K562 (cell line): Measurements from ENCODE around the gene SEMA3G. TPM values are rescaled to one million over a fixed set of nuclear protein-coding genes. Genes with fewer than 3 reads are reported as not detected.

Experiments used
- CHAMP1 ChIP-seq: fragments of 450-650 bp; IDR thresholded peaks from 2 replicates; pipeline ENCODE4 v1.6.1; 2016; ENCODE audit warnings: mild to moderate bottlenecking
- DNMT1 ChIP-seq: fragments of 450-650 bp; IDR thresholded peaks from 2 replicates; pipeline ENCODE4 v1.6.1; 2016; ENCODE audit warnings: antibody characterized with exemption, mild to moderate bottlenecking
- E2F3 ChIP-seq: fragments of 250-450 bp; sonication (Bioruptor Pico); IDR thresholded peaks from 2 replicates; pipeline ENCODE4 v1.4.0; 2020; ENCODE audit warnings: mild to moderate bottlenecking
- ELK1 ChIP-seq: sonication (generic); formaldehyde crosslinking; IDR thresholded peaks from 2 replicates; pipeline ENCODE4 v1.8.1; 2022; ENCODE audit warnings: missing genetic modification reagents
- HDGF ChIP-seq: fragments of 450-650 bp; IDR thresholded peaks from 2 replicates; pipeline ENCODE4 v1.6.1; 2016
- ILF3 ChIP-seq: fragments of 450-650 bp; IDR thresholded peaks from 2 replicates; pipeline ENCODE4 v1.6.1; 2018; ENCODE audit warnings: antibody characterized with exemption, mild to moderate bottlenecking, moderate library complexity, borderline replicate concordance
- JUND ChIP-seq, 2 experiments: IDR thresholded peaks; 2 replicates in 1 of 2; 3 replicates in 1 of 2; pipeline ENCODE4 v1.6.1; 2011; ENCODE audit warnings: borderline replicate concordance in 2 of 2, low read depth in 2 of 2, low read length in 2 of 2, improper control_type of control experiment in 1 of 2, missing biosample characterization in 1 of 2, missing genetic modification characterization in 1 of 2, missing genetic modification reagents in 1 of 2
- MYC ChIP-seq, 2 experiments: fragments of 250-450 bp in 1 of 2; sonication (Bioruptor Pico) in 1 of 2; IDR thresholded peaks; 2 replicates each; pipeline versions ENCODE4 v1.5.1 to v1.6.1; 2012 to 2021; ENCODE audit warnings: low read depth in 2 of 2, borderline replicate concordance in 1 of 2, improper control_type of control experiment in 1 of 2, low read length in 1 of 2, mild to moderate bottlenecking in 1 of 2, moderate library complexity in 1 of 2
- NBN ChIP-seq: fragments of 450-650 bp; IDR thresholded peaks from 2 replicates; pipeline ENCODE4 v1.6.1; 2016; ENCODE audit warnings: low read depth, mild to moderate bottlenecking
- NFIX ChIP-seq: fragments of 250-450 bp; sonication (Bioruptor Pico); IDR thresholded peaks from 2 replicates; pipeline ENCODE4 v1.4.0; 2020; ENCODE audit warnings: low read depth, mild to moderate bottlenecking, moderate library complexity
- PHTF2 ChIP-seq: fragments of 250-450 bp; sonication (Bioruptor Pico); IDR thresholded peaks from 2 replicates; pipeline ENCODE4 v1.5.0; 2021; ENCODE audit warnings: mild to moderate bottlenecking
- POLR2G ChIP-seq: fragments of 200-400 bp; formaldehyde crosslinking; IDR thresholded peaks from 2 replicates; pipeline ENCODE4 v1.6.1; 2017; ENCODE audit warnings: low read depth, mild to moderate bottlenecking, antibody characterized with exemption, low read length, moderate library complexity
- TAF9B ChIP-seq: fragments of 450-650 bp; IDR thresholded peaks from 2 replicates; pipeline ENCODE4 v1.6.1; 2018; ENCODE audit warnings: mild to moderate bottlenecking; ENCODE audit not compliant: partially characterized antibody
- TCF7 ChIP-seq: sonication (generic); IDR thresholded peaks from 2 replicates; pipeline ENCODE4 v1.6.1; 2016; ENCODE audit warnings: antibody characterized with exemption, borderline replicate concordance
- TFAM ChIP-seq: fragments of 250-450 bp; sonication (Bioruptor Pico); conservative IDR thresholded peaks from 2 replicates; pipeline ENCODE4 v1.5.0; 2021; ENCODE audit warnings: mild to moderate bottlenecking, moderate library complexity
- ZNF518B ChIP-seq: fragments of 250-450 bp; sonication (Bioruptor Pico); IDR thresholded peaks from 2 replicates; pipeline ENCODE4 v1.5.0; 2021; ENCODE audit warnings: mild to moderate bottlenecking, moderate library complexity
- ZSCAN32 ChIP-seq: fragments of 450-650 bp; formaldehyde crosslinking; IDR thresholded peaks from 2 replicates; pipeline ENCODE4 v1.4.0; 2020; ENCODE audit warnings: mild to moderate bottlenecking, moderate library complexity
- polyA plus RNA-seq, 8 experiments: library from polyadenylated mRNA; depleted of rRNA in 4 of 8; stranded (reverse) in 5 of 8; unstranded in 3 of 8; fragments of >200 nt; fragmentation: Nextera tagmentation in 2 of 8; fragmentation: Illumina TruSeq in 1 of 8; extraction: Ambion mirVana in 2 of 8; extraction: Trizol in 1 of 8; gene quantifications; 2 replicates each; pipeline versions ENCODE4 v1.2.1 to v1.2.3, GENCODE V29; 2011 to 2014; ENCODE audit warnings: inconsistent platforms in 1 of 8, missing spikeins in 1 of 8
- total RNA-seq, 7 experiments: library from RNA; depleted of rRNA in 6 of 7; stranded (reverse); fragments of >200 nt in 6 of 7; fragmentation: Illumina TruSeq in 2 of 7; extraction: Trizol in 2 of 7; gene quantifications; 2 replicates each; pipeline versions ENCODE4 v1.2.1 to v1.2.3, GENCODE V29; 2011 to 2021; ENCODE audit warnings: low replicate concordance in 1 of 7
- TF ChIP-seq, protein P1 (sequence below): conservative IDR thresholded peaks from 2 replicates; pipeline ENCODE4 v1.6.1; 2011; ENCODE audit warnings: low read depth, mild to moderate bottlenecking, low read length; ENCODE audit not compliant: control insufficient read depth

Gene SEMA3G
- total and polyA plus RNA-seq, 9 of the 15 experiments (the other 6 are each of a cell fraction or from before 2014, with no cell fraction given), result 0.04 to 0.07 (median 0.05) TPM; not detected in 6

DNA sequence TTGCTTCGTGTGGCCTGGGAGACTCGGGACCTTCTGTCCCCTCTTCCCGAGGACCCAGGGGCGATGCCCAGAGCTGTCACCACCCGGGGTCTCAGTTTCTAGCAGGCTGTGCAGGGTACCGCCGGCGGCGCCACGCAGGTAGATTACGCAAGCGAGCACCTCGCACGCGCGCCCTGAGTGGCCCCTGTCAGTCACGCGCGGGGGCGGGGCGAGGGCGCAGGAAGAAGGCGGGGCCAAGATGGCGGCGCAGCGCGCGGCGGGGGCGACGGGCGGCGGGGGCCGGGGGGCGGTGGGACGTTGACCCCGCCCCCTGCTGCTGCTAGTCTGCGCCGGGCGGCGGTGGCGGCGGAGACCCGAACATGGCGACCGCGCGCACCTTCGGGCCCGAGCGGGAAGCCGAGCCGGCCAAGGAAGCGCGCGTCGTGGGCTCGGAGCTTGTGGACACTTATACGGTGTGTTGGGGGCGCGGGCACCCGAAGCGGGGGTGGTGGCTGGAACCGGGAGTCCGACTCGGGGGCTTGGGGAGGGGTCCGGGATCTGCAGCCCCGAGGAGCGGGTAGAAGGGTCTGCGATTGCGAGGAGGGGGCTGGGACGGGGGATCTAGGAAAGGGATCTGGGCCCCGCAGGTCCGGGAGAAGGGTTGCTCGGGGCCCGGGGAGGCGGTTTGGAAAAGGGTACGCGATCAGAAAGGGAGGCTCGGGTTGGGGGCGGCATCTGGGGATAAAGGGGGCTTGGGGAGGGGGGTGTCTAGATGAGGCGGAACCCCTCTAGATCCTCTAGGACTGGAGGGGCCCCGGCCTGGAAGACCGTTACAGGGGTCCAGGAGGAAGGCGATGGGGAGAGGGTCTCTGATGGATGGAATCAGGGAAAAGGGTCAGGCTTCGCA lies 10.6 kb upstream of the SEMA3G start, which contains the start of gene NISCH (continued):
- no peak for TF ChIP-seq CHAMP1
- no peak for TF ChIP-seq TAF9B
- TF ChIP-seq E2F3 (CRISPR knock-in tag), result no peak
- TF ChIP-seq PHTF2, result no peak
- peak; percentile 93 for TF ChIP-seq POLR2G
- TF ChIP-seq HDGF, result no peak
- no peak for TF ChIP-seq ZSCAN32 (CRISPR knock-in tag)
- no peak for TF ChIP-seq ELK1 (CRISPR knock-in tag)
- TF ChIP-seq MYC (IDR thresholded peaks at IDR 0.05; ENCODE audit: low read depth, low read length), result peak; percentile 81
- TF ChIP-seq MYC (CRISPR knock-in tag; IDR thresholded peaks at IDR 0.05; ENCODE audit: borderline replicate concordance, low read depth), result no peak
- no peak for TF ChIP-seq DNMT1
- no peak for TF ChIP-seq NBN
- TF ChIP-seq, protein P1, sequence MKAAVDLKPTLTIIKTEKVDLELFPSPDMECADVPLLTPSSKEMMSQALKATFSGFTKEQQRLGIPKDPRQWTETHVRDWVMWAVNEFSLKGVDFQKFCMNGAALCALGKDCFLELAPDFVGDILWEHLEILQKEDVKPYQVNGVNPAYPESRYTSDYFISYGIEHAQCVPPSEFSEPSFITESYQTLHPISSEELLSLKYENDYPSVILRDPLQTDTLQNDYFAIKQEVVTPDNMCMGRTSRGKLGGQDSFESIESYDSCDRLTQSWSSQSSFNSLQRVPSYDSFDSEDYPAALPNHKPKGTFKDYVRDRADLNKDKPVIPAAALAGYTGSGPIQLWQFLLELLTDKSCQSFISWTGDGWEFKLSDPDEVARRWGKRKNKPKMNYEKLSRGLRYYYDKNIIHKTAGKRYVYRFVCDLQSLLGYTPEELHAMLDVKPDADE, result peak; percentile 56; the same call in 1 of the 2 replicates
- TF ChIP-seq ILF3, result no peak
- no peak for TF ChIP-seq TCF7
- no peak for TF ChIP-seq NFIX
- no peak for TF ChIP-seq TFAM (CRISPR knock-in tag)
- TF ChIP-seq ZNF518B (CRISPR knock-in tag), result no peak
- TF ChIP-seq JUND (IDR thresholded peaks at IDR 0.05; ENCODE audit: borderline replicate concordance, low read depth, low read length), result no peak
- TF ChIP-seq JUND (tag; IDR thresholded peaks at IDR 0.05; ENCODE audit: borderline replicate concordance, low read depth, low read length), result no peak; the same call in 2 of the 3 replicates
